Measurements from ENCODE around the gene ASTN1. TPM values are rescaled to one million over a fixed set of nuclear protein-coding genes. Genes with fewer than 3 reads are reported as not detected.

Gene ASTN1
- total RNA-seq, 2 donors from 2014 or later, result 0.23 to 0.62 TPM

GRCh38 chr1:177130451-177130945, 34.0 kb downstream of the ASTN1 start:
- Histone ChIP-seq H3K36me3 (no peaks in the 10 kb centered on the region), H3K27me3 (replicated peaks; ENCODE audit: insufficient read depth) (no peaks in the 10 kb centered on the region), H3K4me3 (no peak overlapping the region), H3K27ac (no peak overlapping the region), H3K4me1 (replicated peaks) (no peaks in the 10 kb centered on the region), H3K9me3 (no peaks in the 10 kb centered on the region)
- intact Hi-C loops (cut with DNase I), result no loop called here
- 71% methylated on average over 5 of the region's 5 CpGs for WGBS
- no peak for TF ChIP-seq POLR2AphosphoS5 (IDR thresholded peaks at IDR 0.05)
- TF ChIP-seq POLR2A (IDR thresholded peaks at IDR 0.05), result no peak
- TF ChIP-seq, protein P1, sequence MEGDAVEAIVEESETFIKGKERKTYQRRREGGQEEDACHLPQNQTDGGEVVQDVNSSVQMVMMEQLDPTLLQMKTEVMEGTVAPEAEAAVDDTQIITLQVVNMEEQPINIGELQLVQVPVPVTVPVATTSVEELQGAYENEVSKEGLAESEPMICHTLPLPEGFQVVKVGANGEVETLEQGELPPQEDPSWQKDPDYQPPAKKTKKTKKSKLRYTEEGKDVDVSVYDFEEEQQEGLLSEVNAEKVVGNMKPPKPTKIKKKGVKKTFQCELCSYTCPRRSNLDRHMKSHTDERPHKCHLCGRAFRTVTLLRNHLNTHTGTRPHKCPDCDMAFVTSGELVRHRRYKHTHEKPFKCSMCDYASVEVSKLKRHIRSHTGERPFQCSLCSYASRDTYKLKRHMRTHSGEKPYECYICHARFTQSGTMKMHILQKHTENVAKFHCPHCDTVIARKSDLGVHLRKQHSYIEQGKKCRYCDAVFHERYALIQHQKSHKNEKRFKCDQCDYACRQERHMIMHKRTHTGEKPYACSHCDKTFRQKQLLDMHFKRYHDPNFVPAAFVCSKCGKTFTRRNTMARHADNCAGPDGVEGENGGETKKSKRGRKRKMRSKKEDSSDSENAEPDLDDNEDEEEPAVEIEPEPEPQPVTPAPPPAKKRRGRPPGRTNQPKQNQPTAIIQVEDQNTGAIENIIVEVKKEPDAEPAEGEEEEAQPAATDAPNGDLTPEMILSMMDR (IDR thresholded peaks at IDR 0.05), result no peak
- no peak for DNase-seq (ENCODE audit: low spot score)

- H3K9me3 ChIP-seq, result no peaks in the 10 kb centered on the region
- H3K27me3 ChIP-seq (replicated peaks; ENCODE audit: insufficient read depth), result no peaks in the 10 kb centered on the region
- no peak overlapping the region for H3K4me3 ChIP-seq
- no peaks in the 10 kb centered on the region for H3K4me1 ChIP-seq (replicated peaks)
- H3K27ac ChIP-seq, result no peak overlapping the region
- no peak for TF ChIP-seq POLR2AphosphoS5 (IDR thresholded peaks at IDR 0.05)
- TF ChIP-seq, protein P1 (IDR thresholded peaks at IDR 0.05), result no peak
- no peak for TF ChIP-seq POLR2A (IDR thresholded peaks at IDR 0.05)
- WGBS, result 83% methylated on average over 4 of the region's 4 CpGs
- no peak for DNase-seq (ENCODE audit: low spot score)
- H3K36me3 ChIP-seq, result no peaks in the 10 kb centered on the region
- intact Hi-C loops (cut with DNase I), result no loop called here
These were observed 35.7 kb downstream of the ASTN1 start for GRCh38 chr1:177128665-177129281.

DNA sequence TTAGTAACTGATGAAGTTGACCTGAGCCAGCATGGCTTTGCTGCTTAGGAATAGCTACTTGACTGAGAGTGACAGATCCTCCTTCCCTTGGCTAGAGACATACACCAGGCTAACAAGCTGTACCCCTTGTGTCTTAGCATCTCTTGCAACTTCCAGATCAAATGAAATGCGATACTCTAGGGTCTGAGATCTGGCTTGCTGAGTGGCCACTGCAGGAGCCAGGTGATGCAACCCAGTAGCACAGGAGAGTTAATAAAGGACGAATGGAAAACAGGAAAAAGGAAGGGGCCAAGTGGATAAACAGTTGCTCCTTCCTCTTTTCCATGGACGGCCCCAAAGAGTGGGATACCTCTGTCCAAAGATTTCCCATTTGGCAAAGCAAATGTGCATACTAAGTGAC, 38.2 kb downstream of the ASTN1 start:
- Histone ChIP-seq H3K27ac (no peak overlapping the region), H3K9me3 (no peaks in the 10 kb centered on the region), H3K4me3 (no peak overlapping the region), H3K36me3 (no peaks in the 10 kb centered on the region), H3K4me1 (replicated peaks) (no peaks in the 10 kb centered on the region), H3K27me3 (replicated peaks; ENCODE audit: insufficient read depth) (no peaks in the 10 kb centered on the region)
- intact Hi-C loops (cut with DNase I), result no loop called here
- TF ChIP-seq POLR2AphosphoS5 (IDR thresholded peaks at IDR 0.05), result no peak
- TF ChIP-seq POLR2A (IDR thresholded peaks at IDR 0.05), result no peak
- 69% methylated on average over 3 of the region's 3 CpGs for WGBS
- no peak for DNase-seq (ENCODE audit: low spot score)

GRCh38 chr1:177124577-177125278, 39.8 kb downstream of the ASTN1 start:
- H3K27me3 ChIP-seq (replicated peaks; ENCODE audit: insufficient read depth), result no peaks in the 10 kb centered on the region
- TF ChIP-seq POLR2A (IDR thresholded peaks at IDR 0.05), result no peak
- TF ChIP-seq, protein P1 (IDR thresholded peaks at IDR 0.05), result no peak
- TF ChIP-seq POLR2AphosphoS5 (IDR thresholded peaks at IDR 0.05), result no peak
- H3K27ac ChIP-seq, result no peak overlapping the region
- no peak for DNase-seq (ENCODE audit: low spot score)
- WGBS, result 29% methylated on average over 4 of the region's 4 CpGs
- H3K4me1 ChIP-seq (replicated peaks), result no peaks in the 10 kb centered on the region
- no peaks in the 10 kb centered on the region for H3K9me3 ChIP-seq
- no peak overlapping the region for H3K4me3 ChIP-seq
- no peaks in the 10 kb centered on the region for H3K36me3 ChIP-seq
- intact Hi-C loops (cut with DNase I), result no loop called here

DNA sequence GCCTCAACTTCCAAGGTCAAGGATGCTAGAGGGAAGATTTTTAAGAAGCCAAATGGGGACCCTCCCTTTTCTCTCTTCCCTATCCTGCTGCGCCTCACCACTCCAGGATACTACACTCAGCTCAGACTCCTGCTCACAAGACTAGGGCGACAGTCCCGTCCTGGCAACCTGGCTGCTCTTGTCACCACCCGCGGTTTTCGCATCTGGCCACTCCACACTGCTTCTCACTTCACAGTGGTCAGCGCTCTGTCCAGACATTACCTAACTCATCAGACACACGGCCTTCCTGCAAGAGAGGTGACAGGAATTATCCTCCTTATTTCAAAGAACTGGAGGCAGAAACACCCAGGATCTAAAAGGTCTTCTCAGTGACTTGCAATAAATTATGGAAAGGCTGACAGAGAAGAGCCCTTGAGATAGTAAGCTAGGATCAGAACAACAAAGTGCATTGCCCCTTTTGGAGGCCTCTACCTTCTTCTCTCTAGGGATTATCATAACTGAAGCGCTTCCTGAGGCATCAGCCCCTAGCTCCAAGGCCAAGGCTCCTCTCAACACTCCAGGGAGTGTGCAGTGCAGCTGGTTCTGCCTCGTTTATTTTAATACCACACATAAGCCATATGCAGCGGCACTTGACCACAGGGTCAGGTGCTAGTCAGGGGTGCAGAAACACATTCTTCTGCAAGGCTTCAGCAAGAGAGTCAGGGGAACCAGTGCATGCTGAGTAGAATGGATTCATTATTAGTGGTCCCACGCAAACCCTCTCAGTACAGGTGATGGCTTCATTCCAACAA, 41.9 kb downstream of the ASTN1 start:
- H3K4me1 ChIP-seq (replicated peaks), result no peaks in the 10 kb centered on the region
- DNase-seq (ENCODE audit: low spot score), result no peak
- H3K4me3 ChIP-seq, result no peak overlapping the region
- no peaks in the 10 kb centered on the region for H3K36me3 ChIP-seq
- no peaks in the 10 kb centered on the region for H3K27me3 ChIP-seq (replicated peaks; ENCODE audit: insufficient read depth)
- intact Hi-C loops (cut with DNase I), result no loop called here
- H3K9me3 ChIP-seq, result no peaks in the 10 kb centered on the region
- TF ChIP-seq POLR2A (IDR thresholded peaks at IDR 0.05), result no peak
- TF ChIP-seq, protein P1 (IDR thresholded peaks at IDR 0.05), result no peak
- 89% methylated on average over 12 of the region's 12 CpGs for WGBS
- H3K27ac ChIP-seq, result no peak overlapping the region
